Activated CD4-positive, alpha-beta T cell treated with anti-CD3 and anti-CD28 coated beads, Interleukin-2, amount 10 ng/mL, durations not matched to agents 24 days and 14 days (primary cell): ENCODE data around the gene OTUB1. TPM values are rescaled to one million over a fixed set of nuclear protein-coding genes. Genes with fewer than 3 reads are reported as not detected.

ENCODE experiments used
- DNase-seq: peaks from one replicate; pipeline ENCODE4 v3.0.0; 2022
- H3K27ac Mint-ChIP-seq: one replicate; pipeline ENCODE4 v1.8.0; 2022; ENCODE audit warnings: mild to moderate bottlenecking, mixed read lengths
- H3K27me3 Mint-ChIP-seq: one replicate; pipeline ENCODE4 v1.8.0; 2022; ENCODE audit warnings: mixed read lengths
- H3K36me3 Mint-ChIP-seq: one replicate; pipeline ENCODE4 v1.8.0; 2022; ENCODE audit warnings: low read depth, mild to moderate bottlenecking, mixed read lengths
- H3K4me1 Mint-ChIP-seq: one replicate; pipeline ENCODE4 v1.8.0; 2021; ENCODE audit warnings: mixed read lengths
- H3K4me3 Mint-ChIP-seq: one replicate; pipeline ENCODE4 v1.8.0; 2022; ENCODE audit warnings: mild to moderate bottlenecking, moderate library complexity, mixed read lengths
- H3K9me3 Mint-ChIP-seq: one replicate; pipeline ENCODE4 v1.8.0; 2021; ENCODE audit warnings: mixed read lengths
- intact Hi-C: fragments of 100-400 bp; cut with micrococcal nuclease; formaldehyde crosslinking; loops from one replicate; pipeline ENCODE4 v1.15.1; 2023
- total RNA-seq: library from RNA; stranded (reverse); gene quantifications from 2 replicates; pipeline ENCODE4 v1.2.3, GENCODE V29; 2022

OTUB1 gene
- total RNA-seq, 1 donor from 2014 or later = 105 TPM

GRCh38 chr11:63993100-63993499, 6.9 kb downstream of the OTUB1 start:
- Mint-ChIP-seq H3K9me3 (no peaks in the 10 kb centered on the region), H3K4me1 (peaks cover 19% of the 10 kb centered on the region), H3K4me3 (no peak overlapping the region), H3K36me3 (peaks cover 61% of the 10 kb centered on the region), H3K27ac (no peak overlapping the region), H3K27me3 (no peaks in the 10 kb centered on the region)
- no peak for DNase-seq
- intact Hi-C loops = no loop called here

- intact Hi-C loops = no loop called here
- Mint-ChIP-seq H3K27me3 (no peaks in the 10 kb centered on the region), H3K27ac (no peak overlapping the region), H3K36me3 (peaks cover 56% of the 10 kb centered on the region), H3K4me1 (peaks cover 15% of the 10 kb centered on the region), H3K9me3 (no peaks in the 10 kb centered on the region), H3K4me3 (no peak overlapping the region)
- no peak for DNase-seq
Measured at GRCh38 chr11:63993993-63994392, 7.8 kb downstream of the OTUB1 start.

DNA sequence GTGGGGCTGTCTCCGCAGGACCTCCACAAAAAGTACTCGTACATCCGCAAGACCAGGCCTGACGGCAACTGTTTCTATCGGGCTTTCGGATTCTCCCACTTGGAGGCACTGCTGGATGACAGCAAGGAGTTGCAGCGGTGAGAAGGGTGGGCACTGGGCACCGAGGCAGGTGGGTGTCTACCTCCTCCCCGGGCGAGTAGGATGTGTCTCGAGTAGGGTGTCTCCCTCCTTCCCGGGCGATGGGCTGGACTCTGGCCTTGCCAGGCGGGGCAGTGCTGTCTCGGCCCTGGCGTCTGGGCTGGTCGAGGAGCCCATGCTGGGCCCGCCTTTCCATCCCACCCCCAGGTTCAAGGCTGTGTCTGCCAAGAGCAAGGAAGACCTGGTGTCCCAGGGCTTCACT, 10.3 kb downstream of the OTUB1 start:
- H3K36me3 Mint-ChIP-seq = peaks cover 43% of the 10 kb centered on the region

DNA sequence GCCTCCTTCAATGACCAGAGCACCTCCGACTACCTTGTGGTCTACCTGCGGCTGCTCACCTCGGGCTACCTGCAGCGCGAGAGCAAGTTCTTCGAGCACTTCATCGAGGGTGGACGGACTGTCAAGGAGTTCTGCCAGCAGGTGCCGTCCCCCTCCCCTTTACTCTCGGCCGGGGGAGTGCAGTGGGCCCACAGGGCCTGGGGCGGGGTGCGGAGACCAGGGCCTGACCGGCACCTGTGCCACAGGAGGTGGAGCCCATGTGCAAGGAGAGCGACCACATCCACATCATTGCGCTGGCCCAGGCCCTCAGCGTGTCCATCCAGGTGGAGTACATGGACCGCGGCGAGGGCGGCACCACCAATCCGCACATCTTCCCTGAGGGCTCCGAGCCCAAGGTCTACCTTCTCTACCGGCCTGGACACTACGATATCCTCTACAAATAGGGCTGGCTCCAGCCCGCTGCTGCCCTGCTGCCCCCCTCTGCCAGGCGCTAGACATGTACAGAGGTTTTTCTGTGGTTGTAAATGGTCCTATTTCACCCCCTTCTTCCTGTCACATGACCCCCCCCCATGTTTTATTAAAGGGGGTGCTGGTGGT, 11.0 kb downstream of the OTUB1 start:
- peaks cover 11% of the 10 kb centered on the region for H3K4me1 Mint-ChIP-seq
- no peak for DNase-seq
- intact Hi-C loops = loop anchor here (5.0 kb wide), 1 partner anchor 230 kb away; the partner anchor contains the start of gene ZFTA
- H3K4me3 Mint-ChIP-seq = no peak overlapping the region
- H3K27ac Mint-ChIP-seq = no peak overlapping the region
- no peaks in the 10 kb centered on the region for H3K9me3 Mint-ChIP-seq
- H3K36me3 Mint-ChIP-seq = peaks cover 37% of the 10 kb centered on the region
- peaks cover 1% of the 10 kb centered on the region for H3K27me3 Mint-ChIP-seq

More for the DNA sequence above, 10.3 kb downstream of the OTUB1 start:
- Mint-ChIP-seq H3K27me3 (peaks cover 1% of the 10 kb centered on the region), H3K27ac (no peak overlapping the region), H3K4me3 (no peak overlapping the region), H3K4me1 (peaks cover 13% of the 10 kb centered on the region), H3K9me3 (no peaks in the 10 kb centered on the region)
- DNase-seq = no peak
- intact Hi-C loops = loop anchor here (5.0 kb wide), 1 partner anchor 229 kb away; the partner anchor contains the start of gene ZFTA

DNA sequence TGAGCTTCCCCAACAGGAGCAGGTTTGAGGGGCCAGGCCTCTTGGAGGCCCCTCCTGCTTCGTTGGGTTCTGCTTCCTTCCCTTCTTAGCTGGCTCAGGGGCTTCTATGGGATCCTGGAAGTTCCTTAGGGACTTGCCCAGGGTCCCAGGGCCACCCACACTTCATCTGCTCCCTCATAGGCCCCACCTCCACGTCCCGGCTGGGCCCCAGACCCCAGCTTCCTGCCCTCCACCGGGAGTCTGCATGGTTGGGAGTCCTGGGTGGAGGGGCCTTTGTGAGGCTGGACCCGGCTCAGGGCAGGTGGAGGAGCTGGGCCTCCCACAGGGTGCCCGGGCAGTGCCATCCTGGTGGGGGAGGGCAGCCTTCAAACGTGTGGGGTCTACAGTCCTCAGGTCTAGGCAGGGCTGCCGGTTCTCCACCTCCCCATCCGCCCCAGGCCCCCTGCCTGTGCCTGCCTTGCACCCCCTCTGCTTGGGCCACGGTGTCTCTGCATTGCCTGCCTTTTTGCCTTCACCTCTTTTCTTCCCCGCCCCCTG, 11.6 kb downstream of the OTUB1 start:
- Mint-ChIP-seq H3K36me3 (peaks cover 35% of the 10 kb centered on the region), H3K4me3 (no peak overlapping the region), H3K9me3 (no peaks in the 10 kb centered on the region), H3K27me3 (peaks cover 1% of the 10 kb centered on the region), H3K4me1 (peaks cover 10% of the 10 kb centered on the region), H3K27ac (no peak overlapping the region)
- no peak for DNase-seq
- intact Hi-C loops = loop anchor here (5.0 kb wide), 1 partner anchor 231 kb away; the partner anchor contains the start of gene ZFTA

- Mint-ChIP-seq H3K4me3 (no peak overlapping the region), H3K27ac (no peak overlapping the region), H3K36me3 (peaks cover 31% of the 10 kb centered on the region), H3K9me3 (no peaks in the 10 kb centered on the region), H3K27me3 (peaks cover 1% of the 10 kb centered on the region), H3K4me1 (peaks cover 6% of the 10 kb centered on the region)
- intact Hi-C loops = loop anchor here (5.0 kb wide), 1 partner anchor 231 kb away; the partner anchor contains the start of gene ZFTA
- peak; percentile 65 for DNase-seq
Measured at GRCh38 chr11:63998558-63999348, 12.5 kb downstream of the OTUB1 start.

GRCh38 chr11:63999349-64000025, 13.2 kb downstream of the OTUB1 start:
- H3K27me3 Mint-ChIP-seq = peaks cover 1% of the 10 kb centered on the region
- intact Hi-C loops = loop anchor here (1.0 to 5.0 kb wide), 3 partner anchors 147 to 301 kb away; partner anchors contain the start of genes CATSPERZ and ZFTA
- H3K4me1 Mint-ChIP-seq = peaks cover 4% of the 10 kb centered on the region
- H3K27ac Mint-ChIP-seq = no peak overlapping the region
- H3K36me3 Mint-ChIP-seq = peaks cover 27% of the 10 kb centered on the region
- DNase-seq = peak; percentile 84
- no peaks in the 10 kb centered on the region for H3K9me3 Mint-ChIP-seq
- H3K4me3 Mint-ChIP-seq = peak overlapping the region; percentile 39

DNA sequence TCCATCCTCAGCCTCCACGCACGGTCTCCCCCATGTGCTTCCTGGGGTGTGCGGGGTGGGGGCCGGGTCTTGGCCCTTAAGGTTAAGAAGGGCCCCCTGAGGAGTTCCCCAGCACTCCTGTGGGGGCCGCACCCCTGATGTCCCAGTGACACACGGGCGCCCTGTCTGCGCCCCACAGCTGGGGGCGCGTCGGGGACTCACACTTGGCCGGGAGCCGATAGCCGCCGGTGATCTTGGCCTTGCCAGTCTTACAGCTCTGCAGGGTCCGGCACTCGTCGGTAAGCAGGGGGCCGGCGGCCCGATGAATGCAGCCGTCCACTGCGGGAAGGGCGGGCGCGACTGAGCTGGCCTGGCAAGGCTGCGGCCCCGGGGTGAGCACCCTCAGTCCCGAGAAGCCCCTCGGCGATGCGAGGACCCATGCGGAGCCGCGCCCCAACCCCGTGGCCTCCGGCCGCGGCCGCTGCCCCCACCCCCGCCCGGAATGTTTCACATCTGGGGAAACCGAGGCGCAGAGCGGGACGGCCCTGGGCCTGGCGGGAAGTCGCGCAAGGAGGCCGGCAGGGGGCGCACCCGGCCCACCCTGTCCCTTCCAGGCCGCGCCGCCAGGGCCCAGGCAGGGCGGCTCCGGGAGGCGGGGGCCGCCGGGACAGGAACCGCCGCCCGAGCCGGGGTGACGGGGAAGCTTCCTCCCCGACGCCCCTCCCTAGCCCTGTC, 13.9 kb downstream of the OTUB1 start:
- peaks cover 1% of the 10 kb centered on the region for H3K27me3 Mint-ChIP-seq
- peaks cover 3% of the 10 kb centered on the region for H3K4me1 Mint-ChIP-seq
- intact Hi-C loops = loop anchor here (1.0 to 2.0 kb wide), 2 partner anchors 146 to 301 kb away; partner anchors contain the start of gene CATSPERZ

GRCh38 chr11:64000740-64001483, 14.7 kb downstream of the OTUB1 start:
- peaks cover 3% of the 10 kb centered on the region for H3K27me3 Mint-ChIP-seq
- H3K9me3 Mint-ChIP-seq = no peaks in the 10 kb centered on the region
- intact Hi-C loops = loop anchor here (1.0 to 2.0 kb wide), 2 partner anchors 145 to 300 kb away; partner anchors contain the start of gene CATSPERZ

More for the DNA sequence above, 13.9 kb downstream of the OTUB1 start:
- peak; percentile 94 for DNase-seq
- Mint-ChIP-seq H3K4me3 (peak overlapping the region; percentile 39), H3K27ac (no peak overlapping the region), H3K36me3 (peaks cover 21% of the 10 kb centered on the region), H3K9me3 (no peaks in the 10 kb centered on the region)

DNA sequence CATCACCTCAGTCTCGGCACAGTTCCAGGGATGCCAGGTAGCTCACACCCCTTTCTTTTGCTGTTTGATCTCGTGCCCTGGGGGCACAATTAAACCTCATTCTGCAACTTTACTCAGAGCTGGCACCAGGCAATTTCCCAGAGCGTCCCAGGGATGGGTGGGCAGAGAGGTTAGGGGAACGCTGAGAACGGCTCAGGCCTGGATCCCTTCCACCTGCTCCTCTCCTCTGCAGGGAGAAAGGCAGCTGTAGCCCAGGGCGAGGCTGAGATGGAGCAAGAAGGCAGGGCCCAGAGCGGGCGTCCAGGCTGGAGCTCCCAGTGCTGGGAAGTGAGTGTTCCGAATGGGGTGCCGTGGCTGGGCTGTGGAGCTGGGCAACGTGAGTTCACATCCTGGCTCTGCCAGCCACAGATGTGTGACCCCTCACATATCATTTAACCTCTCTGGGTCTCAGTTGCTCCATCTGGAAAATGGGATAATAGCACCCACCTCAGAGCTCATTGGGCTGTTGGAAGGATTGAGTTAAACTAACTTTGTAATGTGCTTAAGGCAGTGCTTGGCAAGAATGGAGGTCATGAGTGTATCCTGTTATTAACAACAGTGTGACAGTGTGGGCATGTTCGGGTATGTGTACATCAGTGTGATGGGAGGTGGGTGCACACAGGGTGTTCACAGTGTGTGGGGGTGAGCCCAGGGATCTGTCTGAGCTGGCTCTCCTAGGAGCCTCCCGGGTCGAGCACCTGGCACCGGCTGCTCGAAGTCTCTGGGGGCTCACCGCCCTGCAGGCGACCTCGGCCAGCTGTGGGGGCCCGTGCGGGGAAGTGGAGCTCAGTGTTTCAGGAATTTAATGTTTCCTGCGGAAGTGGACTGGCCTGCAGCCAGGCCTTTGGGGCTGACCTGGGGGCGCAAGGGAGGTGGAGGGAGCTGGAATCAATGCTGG, 15.5 kb downstream of the OTUB1 start:
- Mint-ChIP-seq H3K9me3 (no peaks in the 10 kb centered on the region), H3K4me1 (peaks cover 3% of the 10 kb centered on the region), H3K4me3 (no peak overlapping the region), H3K36me3 (peaks cover 14% of the 10 kb centered on the region), H3K27me3 (peaks cover 10% of the 10 kb centered on the region), H3K27ac (no peak overlapping the region)
- no peak for DNase-seq
- intact Hi-C loops = loop anchor here (2.0 kb wide), 1 partner anchor 299 kb away; the partner anchor contains the start of gene CATSPERZ

More at GRCh38 chr11:64000740-64001483, 14.7 kb downstream of the OTUB1 start:
- Mint-ChIP-seq H3K36me3 (peaks cover 14% of the 10 kb centered on the region), H3K27ac (no peak overlapping the region), H3K4me1 (peaks cover 3% of the 10 kb centered on the region), H3K4me3 (no peak overlapping the region)
- no peak for DNase-seq

- peaks cover 28% of the 10 kb centered on the region for H3K27me3 Mint-ChIP-seq
- DNase-seq = no peak
- H3K9me3 Mint-ChIP-seq = no peaks in the 10 kb centered on the region
- H3K36me3 Mint-ChIP-seq = no peaks in the 10 kb centered on the region
- H3K27ac Mint-ChIP-seq = no peak overlapping the region
- intact Hi-C loops = no loop called here
- H3K4me3 Mint-ChIP-seq = no peak overlapping the region
- peaks cover 5% of the 10 kb centered on the region for H3K4me1 Mint-ChIP-seq
Measured at GRCh38 chr11:64003807-64004589, 17.8 kb downstream of the OTUB1 start.
